Measurements from ENCODE around the gene HPDL. TPM values are rescaled to one million over a fixed set of nuclear protein-coding genes. Genes with fewer than 3 reads are reported as not detected.

The HPDL gene
- total and polyA plus RNA-seq, 2 of the 8 experiments (the other 6 are each of a cell fraction or from before 2014, with no cell fraction given) = 58.5 to 62.7 TPM

DNA sequence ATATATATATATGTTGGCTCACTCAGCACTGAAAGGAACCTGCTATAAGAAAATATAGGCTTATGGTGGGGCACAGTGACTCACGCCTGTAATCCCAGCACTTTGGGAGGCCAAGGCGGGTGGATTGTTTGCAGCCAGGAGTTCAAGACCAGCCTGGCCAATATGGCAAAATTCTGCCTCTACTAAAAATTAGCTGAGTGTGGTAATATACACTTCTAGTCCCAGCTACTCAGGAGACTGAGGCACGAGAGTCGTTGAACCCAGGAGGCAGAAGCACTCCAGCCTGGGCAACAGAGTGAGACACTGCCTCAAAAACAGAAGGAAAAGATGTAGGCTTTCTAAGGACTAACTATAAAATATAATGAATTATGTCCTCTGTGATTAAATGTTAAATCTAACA, 28.1 kb downstream of the HPDL start (continued):
- TF ChIP-seq TCF12 (IDR thresholded peaks at IDR 0.05; ENCODE audit: low read depth, low read length) (no peak), RXRA (IDR thresholded peaks at IDR 0.05; ENCODE audit: insufficient read depth, low read depth, low read length) (no peak), TAF7 (optimal IDR thresholded peaks at IDR 0.05; ENCODE audit: borderline replicate concordance, low read depth, low read length) (no peak), SP4 (IDR thresholded peaks at IDR 0.05; ENCODE audit: low read length) (no peak), TBP (IDR thresholded peaks at IDR 0.05; ENCODE audit: low read depth, low read length) (no peak), SAP30 (IDR thresholded peaks at IDR 0.05; ENCODE audit: insufficient read depth, insufficient replicate concordance, low read length) (no peak)

All from H1 (cell line).